Measurements from ENCODE around the gene PPIE. TPM values are rescaled to one million over a fixed set of nuclear protein-coding genes. Genes with fewer than 3 reads are reported as not detected.

PPIE gene
- total RNA-seq, 1 donor from 2014 or later, result 36.5 TPM

GRCh38 chr1:39754906-39755504 lies 16.3 kb downstream of the PPIE start:
- ATAC-seq, result no peak
- intact Hi-C loops (cut with DNase I), result no loop called here

GRCh38 chr1:39755965-39756659 lies 17.4 kb downstream of the PPIE start:
- Histone ChIP-seq H3K4me1 (no peaks in the 10 kb centered on the region), H3K9me3 (no peaks in the 10 kb centered on the region), H3K36me3 (peaks cover 86% of the 10 kb centered on the region), H3K27ac (no peak overlapping the region), H3K4me3 (no peak overlapping the region), H3K27me3 (no peaks in the 10 kb centered on the region)
- no peak for TF ChIP-seq CTCF (IDR thresholded peaks at IDR 0.05)
- no peak for ATAC-seq
- DNase-seq, result no peak
- intact Hi-C loops (cut with DNase I), result no loop called here

More at GRCh38 chr1:39754906-39755504, 16.3 kb downstream of the PPIE start:
- no peak overlapping the region for H3K27ac ChIP-seq
- no peak for DNase-seq
- no peak overlapping the region for H3K4me3 ChIP-seq
- H3K9me3 ChIP-seq, result no peaks in the 10 kb centered on the region
- H3K27me3 ChIP-seq, result no peaks in the 10 kb centered on the region
- H3K36me3 ChIP-seq, result peaks cover 97% of the 10 kb centered on the region
- H3K4me1 ChIP-seq, result no peaks in the 10 kb centered on the region
- TF ChIP-seq CTCF (IDR thresholded peaks at IDR 0.05), result no peak

GRCh38 chr1:39757501-39757900 lies 18.8 kb downstream of the PPIE start:
- no peaks in the 10 kb centered on the region for H3K27me3 ChIP-seq
- no peak for TF ChIP-seq CTCF (IDR thresholded peaks at IDR 0.05)
- intact Hi-C loops (cut with DNase I), result no loop called here
- no peaks in the 10 kb centered on the region for H3K4me1 ChIP-seq
- H3K9me3 ChIP-seq, result no peaks in the 10 kb centered on the region
- no peak overlapping the region for H3K4me3 ChIP-seq
- peaks cover 72% of the 10 kb centered on the region for H3K36me3 ChIP-seq
- H3K27ac ChIP-seq, result no peak overlapping the region
- DNase-seq, result no peak
- ATAC-seq, result no peak

GRCh38 chr1:39758556-39759435 lies 20.1 kb downstream of the PPIE start:
- TF ChIP-seq CTCF (IDR thresholded peaks at IDR 0.05), result no peak
- no peaks in the 10 kb centered on the region for H3K9me3 ChIP-seq
- ATAC-seq (no peak), DNase-seq (no peak)
- peaks cover 59% of the 10 kb centered on the region for H3K36me3 ChIP-seq
- intact Hi-C loops (cut with DNase I), result no loop called here
- no peak overlapping the region for H3K27ac ChIP-seq
- H3K4me1 ChIP-seq, result no peaks in the 10 kb centered on the region
- no peak overlapping the region for H3K4me3 ChIP-seq
- H3K27me3 ChIP-seq, result no peaks in the 10 kb centered on the region

- H3K36me3 ChIP-seq, result peaks cover 53% of the 10 kb centered on the region
- intact Hi-C loops (cut with DNase I), result no loop called here
These were observed 20.7 kb downstream of the PPIE start for GRCh38 chr1:39759436-39759726.

More at GRCh38 chr1:39759436-39759726, 20.7 kb downstream of the PPIE start:
- Histone ChIP-seq H3K4me1 (no peaks in the 10 kb centered on the region), H3K27ac (no peak overlapping the region), H3K27me3 (no peaks in the 10 kb centered on the region), H3K4me3 (no peak overlapping the region), H3K9me3 (no peaks in the 10 kb centered on the region)
- TF ChIP-seq CTCF (IDR thresholded peaks at IDR 0.05), result no peak
- DNase-seq (no peak), ATAC-seq (no peak)

Measured in upper lobe of right lung (tissue), 1 donor.